OCI-LY1 (cell line): Measurements from ENCODE around the gene HOXD8.

Experiments
- EZH2 ChIP-seq: fragments of 200-600 bp; sonication (generic), shearing (Covaris generic); IDR thresholded peaks from 2 replicates; pipeline ENCODE4 v1.8.0; 2017; ENCODE audit warnings: borderline replicate concordance, mixed run types, mild to moderate bottlenecking, antibody characterized with exemption, low read length, moderate library complexity, mixed read lengths
- TF ChIP-seq, protein P1 (sequence below): fragments of 200-600 bp; sonication (generic), shearing (Covaris generic); IDR thresholded peaks from 2 replicates; pipeline ENCODE4 v1.5.1; 2017; ENCODE audit warnings: mild to moderate bottlenecking, antibody characterized with exemption, low read length, moderate library complexity, mixed read lengths

- TF ChIP-seq, protein P1, sequence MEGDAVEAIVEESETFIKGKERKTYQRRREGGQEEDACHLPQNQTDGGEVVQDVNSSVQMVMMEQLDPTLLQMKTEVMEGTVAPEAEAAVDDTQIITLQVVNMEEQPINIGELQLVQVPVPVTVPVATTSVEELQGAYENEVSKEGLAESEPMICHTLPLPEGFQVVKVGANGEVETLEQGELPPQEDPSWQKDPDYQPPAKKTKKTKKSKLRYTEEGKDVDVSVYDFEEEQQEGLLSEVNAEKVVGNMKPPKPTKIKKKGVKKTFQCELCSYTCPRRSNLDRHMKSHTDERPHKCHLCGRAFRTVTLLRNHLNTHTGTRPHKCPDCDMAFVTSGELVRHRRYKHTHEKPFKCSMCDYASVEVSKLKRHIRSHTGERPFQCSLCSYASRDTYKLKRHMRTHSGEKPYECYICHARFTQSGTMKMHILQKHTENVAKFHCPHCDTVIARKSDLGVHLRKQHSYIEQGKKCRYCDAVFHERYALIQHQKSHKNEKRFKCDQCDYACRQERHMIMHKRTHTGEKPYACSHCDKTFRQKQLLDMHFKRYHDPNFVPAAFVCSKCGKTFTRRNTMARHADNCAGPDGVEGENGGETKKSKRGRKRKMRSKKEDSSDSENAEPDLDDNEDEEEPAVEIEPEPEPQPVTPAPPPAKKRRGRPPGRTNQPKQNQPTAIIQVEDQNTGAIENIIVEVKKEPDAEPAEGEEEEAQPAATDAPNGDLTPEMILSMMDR: no peak
- no peak for TF ChIP-seq EZH2
Observed at GRCh38 chr2:176170602-176171305, 41.2 kb downstream of the HOXD8 start.
